Retinal pigment epithelial cell (primary cell): Measurements from ENCODE around the gene AGBL5.

Experiments used
- DNase-seq: peaks from one replicate; pipeline ENCODE4 v3.0.0-alpha.2; 2010; ENCODE audit warnings: low read depth
- H3K4me3 ChIP-seq: 2 replicates; pipeline ENCODE4 v1.5.1; 2011; ENCODE audit warnings: mild to moderate bottlenecking, low read length, control low read depth, moderate library complexity
- CTCF ChIP-seq: conservative IDR thresholded peaks from 2 replicates; pipeline ENCODE4 v1.5.1; 2011; ENCODE audit warnings: low read depth, low read length, control low read depth, inconsistent platforms

Gene AGBL5

GRCh38 chr2:27077231-27077630 is 25.8 kb downstream of the AGBL5 start:
- DNase-seq, result no peak

GRCh38 chr2:27078267-27079194 is 27.1 kb downstream of the AGBL5 start, which contains the start of gene EMILIN1:
Gene EMILIN1 (plus strand): TSS chr2:27078615. CDS start chr2:27079066, 451 bp downstream.
- H3K4me3 ChIP-seq, result no peak within 1 kb of the TSS
- no peak for DNase-seq
- TF ChIP-seq CTCF, result no peak

More at GRCh38 chr2:27077231-27077630, 25.8 kb downstream of the AGBL5 start:
- no peak overlapping the region for H3K4me3 ChIP-seq
- TF ChIP-seq CTCF, result no peak

GRCh38 chr2:27079233-27080139 is 28.0 kb downstream of the AGBL5 start:
- no peak overlapping the region for H3K4me3 ChIP-seq
- TF ChIP-seq CTCF, result no peak
- DNase-seq, result no peak

GRCh38 chr2:27080140-27080469 is 28.6 kb downstream of the AGBL5 start:
- no peak for DNase-seq
- H3K4me3 ChIP-seq, result no peak overlapping the region
- no peak for TF ChIP-seq CTCF

GRCh38 chr2:27080603-27080936 is 29.1 kb downstream of the AGBL5 start:
- TF ChIP-seq CTCF, result no peak
- no peak for DNase-seq
- H3K4me3 ChIP-seq, result no peak overlapping the region

GRCh38 chr2:27081984-27082772 is 30.7 kb downstream of the AGBL5 start:
- no peak for DNase-seq
- no peak overlapping the region for H3K4me3 ChIP-seq
- TF ChIP-seq CTCF, result no peak
